Tibial nerve (tissue), 4 donors: ENCODE data around the gene CACNB3.

Source experiments
- CTCF ChIP-seq, 5 experiments: fragments of 200-600 bp in 3 of 5; fragments of 450-650 bp in 2 of 5; sonication (generic) in 3 of 5; IDR thresholded peaks; one replicate each; pipeline ENCODE4 v1.5.1; 2016 to 2019; ENCODE audit warnings: antibody characterized with exemption in 5 of 5, mild to moderate bottlenecking in 3 of 5, moderate library complexity in 2 of 5
- EP300 ChIP-seq, 2 donors: sonication (generic); formaldehyde crosslinking; IDR thresholded peaks; one replicate each; pipeline ENCODE4 v1.6.1; 2017; ENCODE audit warnings: antibody characterized with exemption in 2 of 2, mild to moderate bottlenecking in 1 of 2

- TF ChIP-seq CTCF (IDR thresholded peaks at IDR 0.05) (no peak), EP300 (IDR thresholded peaks at IDR 0.05) (no peak)
Observed at GRCh38 chr12:48822139-48822538, 3.8 kb downstream of the CACNB3 start.
